Gastrocnemius medialis (tissue), 4 donors: Measurements from ENCODE around the gene AGPAT3. TPM values are rescaled to one million over a fixed set of nuclear protein-coding genes. Genes with fewer than 3 reads are reported as not detected.
A peak's percentile ranks its signal among the peaks of the same experiment; 100 is the strongest.

Experiments
- ATAC-seq, 2 donors: fragments of 150-250 bp; one replicate each; pipeline ENCODE4 v1.9.1; 2016
- DNase-seq, 2 donors: peaks; one replicate each; pipeline ENCODE4 v3.0.0-alpha.2; 2019
- H3K27ac ChIP-seq, 4 donors: fragments of 200-600 bp; sonication (generic); 1 replicate in 1 of 4; 2 replicates in 3 of 4; pipeline ENCODE4 v1.5.1; 2016 to 2018; ENCODE audit warnings: mild to moderate bottlenecking in 2 of 4, moderate library complexity in 1 of 4
- H3K27me3 ChIP-seq, 3 donors: fragments of 200-600 bp; sonication (generic) in 2 of 3; 1 replicate in 1 of 3; 2 replicates in 2 of 3; pipeline versions ENCODE4 v1.5.1 to v1.6.0; 2016 to 2019; ENCODE audit warnings: mild to moderate bottlenecking in 1 of 3, moderate library complexity in 1 of 3
- H3K36me3 ChIP-seq, 2 donors: fragments of 200-600 bp; sonication (generic) in 1 of 2; one replicate each; pipeline ENCODE4 v1.5.1; 2017 to 2018
- H3K4me1 ChIP-seq, 2 donors: fragments of 200-600 bp; sonication (generic) in 1 of 2; one replicate each; pipeline ENCODE4 v1.5.1; 2016 to 2017; ENCODE audit warnings: mild to moderate bottlenecking in 2 of 2
- H3K4me3 ChIP-seq, 4 donors: fragments of 200-600 bp; sonication (generic) in 3 of 4; 1 replicate in 1 of 4; 2 replicates in 3 of 4; pipeline ENCODE4 v1.5.1; 2016 to 2019; ENCODE audit warnings: mild to moderate bottlenecking in 2 of 4
- H3K9me3 ChIP-seq, 3 donors: fragments of 200-600 bp; sonication (generic) in 2 of 3; 1 replicate in 1 of 3; 2 replicates in 2 of 3; pipeline ENCODE4 v1.5.1; 2016 to 2019
- POLR2A ChIP-seq, 2 donors: fragments of 450-650 bp; IDR thresholded peaks; one replicate each; pipeline ENCODE4 v1.6.1; 2017; ENCODE audit warnings: antibody characterized with exemption in 2 of 2, mild to moderate bottlenecking in 2 of 2, moderate library complexity in 2 of 2
- in situ Hi-C, 4 donors: fragments of 200-750 bp; cut with MboI; loops; one replicate each; pipeline versions ENCODE4 v1.15.0 to v1.8.0; 2017; ENCODE audit warnings: low sequenced_read_pairs in 4 of 4
- intact Hi-C: fragments of 100-400 bp; cut with DNase I; formaldehyde crosslinking; loops from one replicate; pipeline ENCODE4 v1.15.1; 2023; ENCODE audit warnings: low total_unique reads
- total RNA-seq, 4 donors: library from RNA; depleted of rRNA; stranded (reverse); fragments of >200 nt; gene quantifications; one replicate each; pipeline versions ENCODE4 v1.1.0 to v1.2.3, GENCODE V29; 2016
- TF ChIP-seq, protein P1 (sequence below), 5 experiments: fragments of 450-650 bp in 3 of 5; fragments of 200-600 bp in 2 of 5; sonication (generic) in 2 of 5; IDR thresholded peaks in 4 of 5; conservative IDR thresholded peaks in 1 of 5; 1 replicate in 4 of 5; 2 replicates in 1 of 5; pipeline ENCODE4 v1.5.1; 2016 to 2019; ENCODE audit warnings: antibody characterized with exemption in 5 of 5, mild to moderate bottlenecking in 3 of 5, moderate library complexity in 3 of 5

Gene AGPAT3
- total RNA-seq, 4 donors from 2014 or later = 44.2 to 102 (median 59.3) TPM

DNA sequence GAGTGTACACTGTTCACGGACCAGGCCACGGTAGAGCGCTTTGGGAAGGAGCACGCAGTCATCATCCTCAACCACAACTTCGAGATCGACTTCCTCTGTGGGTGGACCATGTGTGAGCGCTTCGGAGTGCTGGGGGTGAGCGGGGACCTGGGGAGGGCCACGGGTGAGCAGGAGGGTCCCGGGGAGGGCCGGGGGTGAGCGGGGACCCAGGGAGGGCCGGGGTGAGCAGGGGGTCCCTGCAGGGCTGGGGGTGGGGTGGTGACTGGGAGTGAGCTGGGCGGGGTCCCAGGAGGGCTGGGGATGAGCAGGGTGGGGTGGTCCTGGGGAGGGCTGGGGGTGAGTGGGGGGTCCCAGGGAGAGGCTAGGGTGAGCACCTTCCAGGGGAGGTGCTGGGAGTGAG is 103.0 kb downstream of the AGPAT3 start:
- DNase-seq = no peak
- no peaks in the 10 kb centered on the region for H3K27me3 ChIP-seq
- H3K4me1 ChIP-seq = peaks cover 0 to 11% of the 10 kb centered on the region in 2 donors
- no peak for TF ChIP-seq POLR2A (IDR thresholded peaks at IDR 0.05)
- TF ChIP-seq, protein P1, sequence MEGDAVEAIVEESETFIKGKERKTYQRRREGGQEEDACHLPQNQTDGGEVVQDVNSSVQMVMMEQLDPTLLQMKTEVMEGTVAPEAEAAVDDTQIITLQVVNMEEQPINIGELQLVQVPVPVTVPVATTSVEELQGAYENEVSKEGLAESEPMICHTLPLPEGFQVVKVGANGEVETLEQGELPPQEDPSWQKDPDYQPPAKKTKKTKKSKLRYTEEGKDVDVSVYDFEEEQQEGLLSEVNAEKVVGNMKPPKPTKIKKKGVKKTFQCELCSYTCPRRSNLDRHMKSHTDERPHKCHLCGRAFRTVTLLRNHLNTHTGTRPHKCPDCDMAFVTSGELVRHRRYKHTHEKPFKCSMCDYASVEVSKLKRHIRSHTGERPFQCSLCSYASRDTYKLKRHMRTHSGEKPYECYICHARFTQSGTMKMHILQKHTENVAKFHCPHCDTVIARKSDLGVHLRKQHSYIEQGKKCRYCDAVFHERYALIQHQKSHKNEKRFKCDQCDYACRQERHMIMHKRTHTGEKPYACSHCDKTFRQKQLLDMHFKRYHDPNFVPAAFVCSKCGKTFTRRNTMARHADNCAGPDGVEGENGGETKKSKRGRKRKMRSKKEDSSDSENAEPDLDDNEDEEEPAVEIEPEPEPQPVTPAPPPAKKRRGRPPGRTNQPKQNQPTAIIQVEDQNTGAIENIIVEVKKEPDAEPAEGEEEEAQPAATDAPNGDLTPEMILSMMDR (IDR thresholded peaks at IDR 0.05 in 4 of 5, conservative IDR thresholded peaks at IDR 0.05 in 1 of 5) = no peak
- H3K36me3 ChIP-seq = peaks cover 0 to 25% of the 10 kb centered on the region in 2 donors
- no peaks in the 10 kb centered on the region for H3K9me3 ChIP-seq
- no peak overlapping the region for H3K4me3 ChIP-seq
- no peak overlapping the region for H3K27ac ChIP-seq
- in situ Hi-C loops = no loop called here
- ATAC-seq = no peak
- intact Hi-C loops = no loop called here

DNA sequence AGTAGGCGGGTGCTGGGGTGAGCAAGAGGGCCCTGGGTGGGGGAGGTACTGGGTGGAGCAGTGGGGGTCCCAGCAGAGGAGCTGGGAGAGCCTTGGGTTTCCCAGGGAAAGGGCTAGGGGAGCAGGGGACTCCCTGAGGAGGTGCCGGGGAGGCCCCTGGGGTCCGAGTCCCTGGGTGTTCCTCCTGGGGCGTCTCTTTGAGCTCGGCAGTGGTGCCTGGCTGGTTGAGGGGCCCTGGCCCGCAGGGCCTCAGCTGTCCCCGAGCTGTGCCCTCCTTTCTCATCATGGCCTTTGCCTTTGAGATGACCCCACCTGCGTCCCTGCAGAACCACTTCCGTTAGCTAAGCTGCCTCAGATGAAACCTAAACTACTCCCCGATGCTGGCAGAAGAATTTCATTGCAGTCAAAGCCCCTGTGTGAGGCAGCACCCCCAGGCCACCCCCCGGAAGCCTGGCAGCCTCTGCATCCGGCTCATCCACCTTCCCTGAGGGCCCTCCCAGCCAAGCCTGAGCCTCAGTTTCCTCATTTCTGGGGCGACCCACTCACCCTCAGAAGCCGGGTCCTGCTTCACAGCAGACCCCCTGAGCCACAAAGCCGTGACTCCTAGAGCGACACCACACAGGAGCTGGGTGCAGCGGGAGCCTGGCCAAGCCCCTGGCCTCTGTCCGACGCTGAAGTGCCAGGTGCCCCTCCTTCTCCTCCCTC is 103.5 kb downstream of the AGPAT3 start:
- no peak for DNase-seq
- Histone ChIP-seq H3K4me1 (peaks cover 0 to 11% of the 10 kb centered on the region in 2 donors), H3K4me3 (no peak overlapping the region), H3K27ac (no peak overlapping the region), H3K27me3 (no peaks in the 10 kb centered on the region), H3K36me3 (peaks cover 0 to 25% of the 10 kb centered on the region in 2 donors), H3K9me3 (no peaks in the 10 kb centered on the region)
- no peak for ATAC-seq
- in situ Hi-C loops = no loop called here
- intact Hi-C loops = no loop called here
- TF ChIP-seq, protein P1 (IDR thresholded peaks at IDR 0.05 in 4 of 5, conservative IDR thresholded peaks at IDR 0.05 in 1 of 5) = no peak
- TF ChIP-seq POLR2A (IDR thresholded peaks at IDR 0.05) = no peak

DNA sequence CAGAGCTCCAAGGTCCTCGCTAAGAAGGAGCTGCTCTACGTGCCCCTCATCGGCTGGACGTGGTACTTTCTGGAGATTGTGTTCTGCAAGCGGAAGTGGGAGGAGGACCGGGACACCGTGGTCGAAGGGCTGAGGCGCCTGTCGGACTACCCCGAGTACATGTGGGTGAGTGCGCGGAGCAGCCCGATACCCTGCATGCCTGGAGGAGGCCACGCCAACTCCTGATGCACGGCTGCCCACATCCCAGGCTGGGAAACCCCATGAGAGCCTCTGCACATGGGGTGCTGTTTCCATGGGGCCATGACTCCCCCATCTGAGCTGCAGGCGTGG is 104.1 kb downstream of the AGPAT3 start:
- in situ Hi-C loops (no loop called here), intact Hi-C loops (no loop called here)
- Histone ChIP-seq H3K4me3 (no peak overlapping the region), H3K27me3 (no peaks in the 10 kb centered on the region), H3K4me1 (peaks cover 0 to 11% of the 10 kb centered on the region in 2 donors), H3K9me3 (no peaks in the 10 kb centered on the region), H3K36me3 (peaks cover 0 to 25% of the 10 kb centered on the region in 2 donors), H3K27ac (no peak overlapping the region)
- DNase-seq = no peak
- ATAC-seq = no peak
- TF ChIP-seq POLR2A (IDR thresholded peaks at IDR 0.05) = no peak
- TF ChIP-seq, protein P1 (IDR thresholded peaks at IDR 0.05 in 4 of 5, conservative IDR thresholded peaks at IDR 0.05 in 1 of 5) = no peak

GRCh38 chr21:43970551-43970950 is 105.5 kb downstream of the AGPAT3 start:
- DNase-seq (no peak), ATAC-seq (no peak)
- H3K27me3 ChIP-seq = no peaks in the 10 kb centered on the region
- no peaks in the 10 kb centered on the region for H3K9me3 ChIP-seq
- H3K27ac ChIP-seq = peak overlapping the region in 3 of 4 donors; percentile 77 to 84 (median 78)
- TF ChIP-seq, protein P1 (IDR thresholded peaks at IDR 0.05 in 4 of 5, conservative IDR thresholded peaks at IDR 0.05 in 1 of 5) = no peak
- no peak for TF ChIP-seq POLR2A (IDR thresholded peaks at IDR 0.05)
- H3K4me3 ChIP-seq = no peak overlapping the region
- peaks cover 0 to 25% of the 10 kb centered on the region in 2 donors for H3K36me3 ChIP-seq
- peaks cover 0 to 15% of the 10 kb centered on the region in 2 donors for H3K4me1 ChIP-seq
- in situ Hi-C loops = no loop called here
- intact Hi-C loops = no loop called here
